PC-3 (cell line): Measurements from ENCODE around the gene POPDC2.

Experiments
- CTCF ChIP-seq: fragments of 300-600 bp; sonication (generic); conservative IDR thresholded peaks from 2 replicates; pipeline ENCODE4 v1.5.1; 2017; ENCODE audit warnings: antibody characterized with exemption, low read depth, mild to moderate bottlenecking, low read length
- EZH2 ChIP-seq: fragments of 300-600 bp; sonication (generic); IDR thresholded peaks from one replicate; pipeline ENCODE4 v1.6.1; 2017; ENCODE audit warnings: antibody characterized with exemption, mild to moderate bottlenecking, low read length; ENCODE audit not compliant: unreplicated experiment

- TF ChIP-seq CTCF = no peak
- TF ChIP-seq EZH2 = no peak
Observed at GRCh38 chr3:119647843-119648575, 12.4 kb downstream of the POPDC2 start.
